GM18951 (cell line): ENCODE data around the gene KCNG4.

Experiments
- POLR2A ChIP-seq: IDR thresholded peaks from 4 replicates; pipeline ENCODE4 v1.6.1; 2011; ENCODE audit warnings: mild to moderate bottlenecking; ENCODE audit not compliant: insufficient read length, insufficient read depth; ENCODE audit errors: extremely low read depth
- in situ Hi-C: fragments of 300-500 bp; cut with MboI; formaldehyde crosslinking; loops from one replicate; pipeline ENCODE4 v1.12.0; 2022; ENCODE audit warnings: low sequenced_read_pairs, mixed read lengths, inconsistent platforms; ENCODE audit not compliant: unreplicated experiment

The KCNG4 gene

GRCh38 chr16:84236671-84237070, 3.1 kb downstream of the KCNG4 start:
- no peak for TF ChIP-seq POLR2A
- in situ Hi-C loops: no loop called here

- in situ Hi-C loops: no loop called here
- TF ChIP-seq POLR2A: no peak
Measured at GRCh38 chr16:84234321-84235241, 5.2 kb downstream of the KCNG4 start.

- TF ChIP-seq POLR2A: no peak
- in situ Hi-C loops: no loop called here
Measured at GRCh38 chr16:84233748-84234147, 6.1 kb downstream of the KCNG4 start.

GRCh38 chr16:84232969-84233368, 6.8 kb downstream of the KCNG4 start:
- in situ Hi-C loops: no loop called here
- no peak for TF ChIP-seq POLR2A

- in situ Hi-C loops: no loop called here
- no peak for TF ChIP-seq POLR2A
Measured at GRCh38 chr16:84232060-84232459, 7.8 kb downstream of the KCNG4 start.

- no peak for TF ChIP-seq POLR2A
- in situ Hi-C loops: no loop called here
Measured at GRCh38 chr16:84229471-84229870, 10.3 kb downstream of the KCNG4 start.

GRCh38 chr16:84228256-84228838, 11.5 kb downstream of the KCNG4 start:
- in situ Hi-C loops: no loop called here
- TF ChIP-seq POLR2A: no peak

- in situ Hi-C loops: no loop called here
- no peak for TF ChIP-seq POLR2A
Measured at GRCh38 chr16:84227548-84227947, 12.3 kb downstream of the KCNG4 start.

GRCh38 chr16:84226026-84226425, 13.8 kb downstream of the KCNG4 start:
- TF ChIP-seq POLR2A: no peak
- in situ Hi-C loops: no loop called here

- in situ Hi-C loops: no loop called here
- no peak for TF ChIP-seq POLR2A
Measured at GRCh38 chr16:84225571-84225970, 14.2 kb downstream of the KCNG4 start.

- in situ Hi-C loops: no loop called here
- no peak for TF ChIP-seq POLR2A
Measured at GRCh38 chr16:84225126-84225525, 14.7 kb downstream of the KCNG4 start.

- no peak for TF ChIP-seq POLR2A
- in situ Hi-C loops: no loop called here
Measured at GRCh38 chr16:84224554-84224953, 15.3 kb downstream of the KCNG4 start.

- TF ChIP-seq POLR2A: no peak
- in situ Hi-C loops: no loop called here
Measured at GRCh38 chr16:84223456-84223855, 16.4 kb downstream of the KCNG4 start.

- no peak for TF ChIP-seq POLR2A
- in situ Hi-C loops: no loop called here
Measured at GRCh38 chr16:84220851-84221250, 19.0 kb downstream of the KCNG4 start.
